H1 (cell line): ENCODE data around the gene NSUN2. TPM values are rescaled to one million over a fixed set of nuclear protein-coding genes. Genes with fewer than 3 reads are reported as not detected.

ENCODE experiments used
- CTCF ChIA-PET: fragments of 300-600 bp; sonication (Branson Sonifier 250); formaldehyde crosslinking; loops from one replicate; lab custom pipeline; 2021; ENCODE audit not compliant: partially characterized antibody; lab: Charles Lee
- POLR2A ChIA-PET: fragments of 300-600 bp; sonication (Branson Sonifier 250); formaldehyde crosslinking; loops from one replicate; lab custom pipeline; 2021; ENCODE audit warnings: inconsistent platforms; ENCODE audit not compliant: partially characterized antibody; lab: Charles Lee
- DNase-seq, 2 experiments: peaks; one replicate each; pipeline versions ENCODE4 v3.0.0 to v3.0.0-alpha.2; 2010 to 2022; ENCODE audit warnings: low spot score in 2 of 2, low read depth in 1 of 2, mixed read lengths in 1 of 2
- FAIRE-seq: peaks from 2 replicates; lab custom pipeline; 2011; peaks lifted over from hg19 to GRCh38; lab: Jason Lieb, UNC
- H2AFZ ChIP-seq: 2 replicates; pipeline ENCODE4 v1.8.1; 2012; ENCODE audit warnings: low read length, inconsistent platforms
- H2AK5ac ChIP-seq: 2 replicates; pipeline ENCODE4 v1.6.1; 2013; ENCODE audit warnings: low read depth, low read length
- H2BK120ac ChIP-seq: replicated peaks from 2 replicates; pipeline ENCODE3; 2013; ENCODE audit warnings: low read depth, low read length, inconsistent platforms
- H2BK12ac ChIP-seq: 2 replicates; pipeline ENCODE4 v1.6.1; 2013; ENCODE audit warnings: low read depth, low read length
- H2BK15ac ChIP-seq: 2 replicates; pipeline ENCODE4 v1.6.1; 2013; ENCODE audit warnings: low read length
- H2BK20ac ChIP-seq: 2 replicates; pipeline ENCODE4 v1.6.1; 2013; ENCODE audit warnings: low read length
- H2BK5ac ChIP-seq: 2 replicates; pipeline ENCODE4 v1.6.1; 2013; ENCODE audit warnings: low read depth, low read length
- H3K14ac ChIP-seq: 2 replicates; pipeline ENCODE4 v1.6.1; 2013; ENCODE audit warnings: inconsistent platforms; ENCODE audit not compliant: insufficient read length
- H3K18ac ChIP-seq: 2 replicates; pipeline ENCODE4 v1.6.1; 2013; ENCODE audit warnings: low read length; ENCODE audit errors: extremely low read depth
- H3K23ac ChIP-seq: 2 replicates; pipeline ENCODE4 v1.6.1; 2013; ENCODE audit warnings: inconsistent platforms; ENCODE audit not compliant: insufficient read length
- H3K23me2 ChIP-seq: 2 replicates; pipeline ENCODE4 v1.6.1; 2013; ENCODE audit warnings: low read depth, low read length
- H3K27ac ChIP-seq: 2 replicates; pipeline ENCODE4 v1.6.1; 2011; ENCODE audit warnings: low read depth, low read length, inconsistent platforms
- H3K27me3 ChIP-seq, 4 experiments: replicated peaks in 1 of 4; 1 replicate in 1 of 4; 2 replicates in 3 of 4; pipeline versions ENCODE4 v1.6.1 to v1.8.1; 2011 to 2013; ENCODE audit warnings: low read length in 3 of 4, mild to moderate bottlenecking in 3 of 4, inconsistent platforms in 2 of 4, mixed read lengths in 2 of 4, moderate library complexity in 1 of 4; ENCODE audit not compliant: control insufficient read depth in 3 of 4, insufficient read depth in 3 of 4; ENCODE audit errors: extremely low read depth in 1 of 4
- H3K36me3 ChIP-seq, 4 experiments: 2 replicates each; pipeline versions ENCODE4 v1.6.1 to v1.8.1; 2011 to 2013; ENCODE audit warnings: mild to moderate bottlenecking in 4 of 4, low read length in 3 of 4, moderate library complexity in 2 of 4, control low read depth in 1 of 4, inconsistent platforms in 1 of 4; ENCODE audit not compliant: insufficient read depth in 4 of 4, control insufficient read depth in 2 of 4
- H3K4ac ChIP-seq: replicated peaks from 2 replicates; pipeline ENCODE3; 2013; ENCODE audit warnings: low read length, low read depth, mixed read lengths, inconsistent platforms; ENCODE audit not compliant: insufficient read length
- H3K4me1 ChIP-seq, 4 experiments: replicated peaks in 1 of 4; 1 replicate in 1 of 4; 2 replicates in 3 of 4; pipeline versions ENCODE4 v1.6.1 to v1.8.1; 2011 to 2013; ENCODE audit warnings: low read length in 3 of 4, inconsistent platforms in 2 of 4, mixed read lengths in 1 of 4; ENCODE audit not compliant: insufficient read depth in 4 of 4, control insufficient read depth in 3 of 4
- H3K4me2 ChIP-seq, 2 experiments: 2 replicates each; pipeline versions ENCODE4 v1.6.1 to v1.8.1; 2011 to 2013; ENCODE audit warnings: low read depth in 2 of 2, low read length in 2 of 2, control low read depth in 1 of 2, inconsistent platforms in 1 of 2, mild to moderate bottlenecking in 1 of 2; ENCODE audit not compliant: insufficient read depth in 1 of 2
- H3K4me3 ChIP-seq, 4 experiments: fragments of 200-600, 300-600 bp in 1 of 4; sonication (generic), shearing (Covaris generic), sonication (Bioruptor Twin) in 1 of 4; 2 replicates each; pipeline versions ENCODE4 v1.5.1 to v1.8.1; 2011 to 2016; ENCODE audit warnings: low read length in 4 of 4, low read depth in 3 of 4, control low read depth in 2 of 4, inconsistent platforms in 2 of 4, mild to moderate bottlenecking in 2 of 4, mixed read lengths in 1 of 4, moderate library complexity in 1 of 4; ENCODE audit not compliant: insufficient read depth in 2 of 4; ENCODE audit errors: extremely low read depth in 1 of 4
- H3K56ac ChIP-seq: replicated peaks from 2 replicates; pipeline ENCODE3; 2013; ENCODE audit warnings: low read depth, mild to moderate bottlenecking, mixed read lengths, low read length, inconsistent platforms; ENCODE audit not compliant: insufficient read length
- H3K79me1 ChIP-seq: 2 replicates; pipeline ENCODE4 v1.6.1; 2013; ENCODE audit warnings: low read depth, low read length, control low read depth
- H3K79me2 ChIP-seq, 2 experiments: 2 replicates each; pipeline versions ENCODE4 v1.6.1 to v1.8.1; 2012 to 2013; ENCODE audit warnings: low read length in 2 of 2, mild to moderate bottlenecking in 2 of 2, inconsistent platforms in 1 of 2; ENCODE audit not compliant: insufficient read depth in 2 of 2, control insufficient read depth in 1 of 2
- H3K9ac ChIP-seq, 4 experiments: replicated peaks in 1 of 4; 1 replicate in 1 of 4; 2 replicates in 3 of 4; pipeline versions ENCODE4 v1.6.1 to v1.8.1; 2011 to 2013; ENCODE audit warnings: low read depth in 3 of 4, low read length in 3 of 4, control low read depth in 2 of 4, mild to moderate bottlenecking in 2 of 4, moderate library complexity in 2 of 4, inconsistent platforms in 1 of 4; ENCODE audit errors: extremely low read depth in 1 of 4
- H3K9me3 ChIP-seq, 2 experiments: 2 replicates each; pipeline versions ENCODE4 v1.6.1 to v1.8.1; 2012 to 2013; ENCODE audit warnings: mild to moderate bottlenecking in 2 of 2, moderate library complexity in 2 of 2, control low read depth in 1 of 2, inconsistent platforms in 1 of 2, low read depth in 1 of 2, low read length in 1 of 2, mixed read lengths in 1 of 2; ENCODE audit not compliant: insufficient read depth in 2 of 2
- H4K20me1 ChIP-seq, 2 experiments: replicated peaks in 1 of 2; 2 replicates each; pipeline versions ENCODE3 to v1.8.1; 2011 to 2013; ENCODE audit warnings: inconsistent platforms in 2 of 2, low read length in 2 of 2, mild to moderate bottlenecking in 1 of 2; ENCODE audit not compliant: insufficient read depth in 2 of 2, control insufficient read depth in 1 of 2
- H4K5ac ChIP-seq: 2 replicates; pipeline ENCODE4 v1.6.1; 2013; ENCODE audit warnings: low read length, low read depth, mixed read lengths, inconsistent platforms; ENCODE audit not compliant: insufficient read length
- H4K8ac ChIP-seq: 2 replicates; pipeline ENCODE4 v1.8.0; 2013; ENCODE audit warnings: mild to moderate bottlenecking, moderate library complexity, low read length, inconsistent platforms; ENCODE audit not compliant: insufficient read depth; ENCODE audit errors: extremely low read depth
- H4K91ac ChIP-seq: replicated peaks from 2 replicates; pipeline ENCODE3; 2013; ENCODE audit warnings: low read length, mixed read lengths, inconsistent platforms; ENCODE audit not compliant: insufficient read length
- SP2 ChIP-seq: IDR thresholded peaks from 2 replicates; pipeline ENCODE4 v1.6.1; 2012; ENCODE audit warnings: mild to moderate bottlenecking, low read length, inconsistent platforms
- YY1 ChIP-seq: IDR thresholded peaks from 2 replicates; pipeline ENCODE4 v1.6.1; 2011; ENCODE audit warnings: low read depth, mild to moderate bottlenecking, low read length
- WGBS, 2 experiments: shearing (Covaris generic) in 1 of 2; methylation state at CpG; one replicate each; pipeline versions ENCODE4 v1.1.6 to v1.1.7; 2013 to 2015; ENCODE audit warnings: low lambda C conversion rate in 2 of 2, mixed read lengths in 2 of 2, inconsistent platforms in 1 of 2, low coverage in 1 of 2, missing lambda C conversion rate in 1 of 2; ENCODE audit not compliant: insufficient replicate concordance in 2 of 2, insufficient coverage in 1 of 2, insufficient read length in 1 of 2; ENCODE audit errors: extremely low coverage in 1 of 2, missing lambda C conversion rate in 1 of 2; 5-methylcytosine and 5-hydroxymethylcytosine counted together
- polyA plus RNA-seq, 7 experiments: library from polyadenylated mRNA; depleted of rRNA in 3 of 7; stranded (reverse) in 5 of 7; unstranded in 2 of 7; fragments of >200 nt in 5 of 7; fragments of 200-250 nt in 2 of 7; gene quantifications; 1 replicate in 5 of 7; 2 replicates in 1 of 7; 4 replicates in 1 of 7; pipeline versions ENCODE4 v1.2.1 to v1.2.3, GENCODE V29; 2011 to 2013; ENCODE audit warnings: missing spikeins in 2 of 7, mixed read lengths in 2 of 7
- total RNA-seq: library from RNA; stranded (reverse); fragmentation: NEBNext Ultra II Directional; extraction: Animal tissue kit (Norgen Biotek cat#: 25700); gene quantifications from 2 replicates; pipeline ENCODE4 v1.2.1, GENCODE V29; 2021

NSUN2 gene
- total and polyA plus RNA-seq, 2 of the 8 experiments (the other 6 are each of a cell fraction or from before 2014, with no cell fraction given): 47.3 to 94.7 TPM

GRCh38 chr5:6604341-6604740 is 28.5 kb downstream of the NSUN2 start:
- H4K20me1 ChIP-seq: peaks cover 6 to 14% of the 10 kb centered on the region in 2 experiments
- no peak overlapping the region for H3K9ac ChIP-seq
- H2BK15ac ChIP-seq: no peak overlapping the region
- no peak overlapping the region for H4K91ac ChIP-seq
- ChIA-PET POLR2A (interaction anchor here (1.0 kb wide), 1 partner anchor 8 kb away, joined by 3 read pairs; no protein-coding TSS in a partner anchor), CTCF (interaction anchor here (1.4 kb wide), 1 partner anchor 140 kb away, joined by 6 read pairs; no protein-coding TSS in a partner anchor)
- no peaks in the 10 kb centered on the region for H3K4me1 ChIP-seq
- no peak overlapping the region for H2BK20ac ChIP-seq
- H3K18ac ChIP-seq: no peak overlapping the region
- no peaks in the 10 kb centered on the region for H3K9me3 ChIP-seq
- no peaks in the 10 kb centered on the region for H3K27me3 ChIP-seq
- no peak overlapping the region for H3K4me3 ChIP-seq
- H3K14ac ChIP-seq: no peak overlapping the region
- no peaks in the 10 kb centered on the region for H3K79me2 ChIP-seq
- no peak overlapping the region for H2BK5ac ChIP-seq
- FAIRE-seq (no peak), DNase-seq (no peak)
- no peak overlapping the region for H2BK120ac ChIP-seq
- no peak overlapping the region for H3K4me2 ChIP-seq
- no peak overlapping the region for H3K56ac ChIP-seq
- no peak overlapping the region for H3K4ac ChIP-seq
- H3K23me2 ChIP-seq: no peaks in the 10 kb centered on the region
- no peak overlapping the region for H4K8ac ChIP-seq
- H2AK5ac ChIP-seq: no peak overlapping the region
- no peak overlapping the region for H2AFZ ChIP-seq
- H4K5ac ChIP-seq: no peak overlapping the region
- WGBS, 2 experiments: 79% methylated on average over 6 of the region's 6 CpGs; no CpG with 5 or more reads in 1 of the 2 experiments
- no peaks in the 10 kb centered on the region for H3K79me1 ChIP-seq
- H3K23ac ChIP-seq: no peak overlapping the region
- peaks cover 55 to 86% (median 82%) of the 10 kb centered on the region in 4 experiments for H3K36me3 ChIP-seq
- H2BK12ac ChIP-seq: no peak overlapping the region
- no peak overlapping the region for H3K27ac ChIP-seq
- no peak for TF ChIP-seq SP2
- no peak for TF ChIP-seq YY1
